ENCODE data around the gene PRRG4. TPM values are rescaled to one million over a fixed set of nuclear protein-coding genes. Genes with fewer than 3 reads are reported as not detected.
A peak's percentile ranks its signal among the peaks of the same experiment; 100 is the strongest.

The PRRG4 gene
- total RNA-seq, 1 experiment from 2014 or later = 1.2 TPM

GRCh38 chr11:32885556-32885955 lies 55.8 kb downstream of the PRRG4 start:
- Histone ChIP-seq H3K14ac (ENCODE audit: insufficient read depth, low read length) (no peak overlapping the region), H3K27ac (ENCODE audit: insufficient read length, low read depth, low read length) (no peak overlapping the region), H4K8ac (replicated peaks; ENCODE audit: insufficient read length, low read depth, low read length) (no peak overlapping the region), H3K9me3 (ENCODE audit: control insufficient read depth, low read depth, low read length) (no peaks in the 10 kb centered on the region), H3K56ac (ENCODE audit: insufficient read length, low read depth, low read length) (no peak overlapping the region), H3K23me2 (ENCODE audit: insufficient read length, low read depth, low read length, poor library complexity, severe bottlenecking) (no peaks in the 10 kb centered on the region), H3K4me2 (ENCODE audit: insufficient read depth, insufficient read length, low read length) (no peak overlapping the region), H2BK20ac (ENCODE audit: low read depth, low read length, poor library complexity, severe bottlenecking) (no peak overlapping the region), H3K79me2 (ENCODE audit: insufficient read depth, low read length) (no peaks in the 10 kb centered on the region; the same call in 1 of the 2 replicates), H3K79me1 (ENCODE audit: insufficient read depth, low read depth, low read length, poor library complexity, severe bottlenecking) (no peaks in the 10 kb centered on the region), H3T11ph (ENCODE audit: low read length) (no peak overlapping the region), H4K5ac (ENCODE audit: insufficient read length, low read depth, low read length) (no peak overlapping the region), H3K9ac (ENCODE audit: extremely low read depth, insufficient read length, low read length) (no peak overlapping the region), H2AK5ac (ENCODE audit: insufficient read length, low read length) (no peak overlapping the region), H4K91ac (ENCODE audit: insufficient read length, low read depth, low read length) (no peak overlapping the region), H3K23ac (ENCODE audit: insufficient read length, low read depth, low read length) (no peak overlapping the region), H2AFZ (ENCODE audit: low read length) (no peak overlapping the region), H2BK120ac (ENCODE audit: low read depth, low read length, poor library complexity, severe bottlenecking) (no peak overlapping the region), H2BK12ac (ENCODE audit: insufficient read length, low read depth, low read length) (no peak overlapping the region), H3K18ac (ENCODE audit: insufficient read length, low read depth, low read length) (no peak overlapping the region), H4K20me1 (ENCODE audit: control insufficient read depth, insufficient read depth, insufficient read length) (no peaks in the 10 kb centered on the region), H2BK15ac (ENCODE audit: low read depth, low read length) (no peak overlapping the region), H2BK5ac (ENCODE audit: insufficient read length, low read length) (no peak overlapping the region), H3K4me1 (ENCODE audit: insufficient read depth, low read length) (no peaks in the 10 kb centered on the region; the same call in 1 of the 2 replicates), H3K27me3 (ENCODE audit: insufficient read depth, low read length) (no peaks in the 10 kb centered on the region), H3K4ac (ENCODE audit: low read depth, low read length) (no peak overlapping the region)
- no peak for TF ChIP-seq CTCF (conservative IDR thresholded peaks at IDR 0.05)
- peaks cover 28 to 31% of the 10 kb centered on the region in 2 experiments for H3K4me1 Mint-ChIP-seq
- peaks cover 15 to 34% (median 23%) of the 10 kb centered on the region in 3 experiments for H3K36me3 Mint-ChIP-seq (ENCODE audit: insufficient read depth in 1 of 3, low read depth in 3 of 3)
- DNase-seq = peak; percentile 46
- peaks cover 27 to 32% of the 10 kb centered on the region in 2 experiments for H3K9me3 Mint-ChIP-seq
- H3K4me3 Mint-ChIP-seq = no peak overlapping the region
- H3K27ac Mint-ChIP-seq = no peak overlapping the region
- WGBS (ENCODE audit: extremely low coverage, insufficient read length, low lambda C conversion rate) = no CpG with 5 or more reads among the region's 9 CpGs
- no peaks in the 10 kb centered on the region for H3K27me3 Mint-ChIP-seq (ENCODE audit: low read depth)

All from H9 (cell line).